ENCODE data around the gene FSTL4. TPM values are rescaled to one million over a fixed set of nuclear protein-coding genes. Genes with fewer than 3 reads are reported as not detected.

The FSTL4 gene
- total and polyA plus RNA-seq, 9 donors: 0.07 to 0.22 (median 0.15) TPM; not detected in 4

- Histone ChIP-seq H3K9me3 (no peaks in the 10 kb centered on the region), H3K4me1 (ENCODE audit: insufficient read depth) (no peaks in the 10 kb centered on the region), H3K4me3 (no peak overlapping the region), H3K27me3 (no peaks in the 10 kb centered on the region), H3K36me3 (no peaks in the 10 kb centered on the region), H3K27ac (no peak overlapping the region)
- WGBS, 3 donors: 91 to 92% (median 91%) methylated on average over 4 of the region's 4 CpGs
- intact Hi-C loops (cut with DNase I): no loop called here
- DNase-seq: no peak
- TF ChIP-seq EP300 (IDR thresholded peaks at IDR 0.05) (no peak), POLR2A (IDR thresholded peaks at IDR 0.05) (no peak)
Measured at GRCh38 chr5:133348406-133348805, 263.9 kb downstream of the FSTL4 start.

GRCh38 chr5:133347039-133347438 lies 265.3 kb downstream of the FSTL4 start:
- WGBS, 3 donors: 62 to 74% (median 66%) methylated on average over 6 of the region's 6 CpGs
- TF ChIP-seq POLR2A (IDR thresholded peaks at IDR 0.05): no peak
- no peak for TF ChIP-seq CTCF (IDR thresholded peaks at IDR 0.05)
- no peak for TF ChIP-seq EP300 (IDR thresholded peaks at IDR 0.05)
- Histone ChIP-seq H3K4me1 (ENCODE audit: insufficient read depth) (no peaks in the 10 kb centered on the region), H3K27ac (no peak overlapping the region), H3K4me3 (no peak overlapping the region), H3K36me3 (no peaks in the 10 kb centered on the region), H3K9me3 (no peaks in the 10 kb centered on the region), H3K27me3 (no peaks in the 10 kb centered on the region)
- DNase-seq: no peak
- intact Hi-C loops (cut with DNase I): no loop called here

GRCh38 chr5:133344266-133344665 lies 268.1 kb downstream of the FSTL4 start:
- no peak overlapping the region for H3K27ac ChIP-seq
- H3K9me3 ChIP-seq: no peaks in the 10 kb centered on the region
- no peak overlapping the region for H3K4me3 ChIP-seq
- DNase-seq: no peak
- no peaks in the 10 kb centered on the region for H3K36me3 ChIP-seq
- intact Hi-C loops (cut with DNase I): no loop called here
- H3K4me1 ChIP-seq (ENCODE audit: insufficient read depth): no peaks in the 10 kb centered on the region
- WGBS, 3 donors: 51 to 64% (median 61%) methylated on average over 2 of the region's 2 CpGs
- TF ChIP-seq EP300 (IDR thresholded peaks at IDR 0.05): no peak
- TF ChIP-seq POLR2A (IDR thresholded peaks at IDR 0.05): no peak
- TF ChIP-seq CTCF (IDR thresholded peaks at IDR 0.05): no peak
- H3K27me3 ChIP-seq: no peaks in the 10 kb centered on the region

GRCh38 chr5:133343196-133343595 lies 269.1 kb downstream of the FSTL4 start:
- H3K4me3 ChIP-seq: no peak overlapping the region
- no peaks in the 10 kb centered on the region for H3K9me3 ChIP-seq
- no peaks in the 10 kb centered on the region for H3K27me3 ChIP-seq
- H3K36me3 ChIP-seq: no peaks in the 10 kb centered on the region
- H3K27ac ChIP-seq: no peak overlapping the region
- WGBS, 3 donors: 65 to 80% (median 72%) methylated on average over 8 of the region's 8 CpGs
- H3K4me1 ChIP-seq (ENCODE audit: insufficient read depth): no peaks in the 10 kb centered on the region
- TF ChIP-seq EP300 (IDR thresholded peaks at IDR 0.05): no peak
- TF ChIP-seq CTCF (IDR thresholded peaks at IDR 0.05): no peak
- no peak for TF ChIP-seq POLR2A (IDR thresholded peaks at IDR 0.05)
- no peak for DNase-seq
- intact Hi-C loops (cut with DNase I): no loop called here

- Histone ChIP-seq H3K4me1 (ENCODE audit: insufficient read depth) (no peaks in the 10 kb centered on the region), H3K4me3 (no peak overlapping the region), H3K27ac (no peak overlapping the region), H3K9me3 (no peaks in the 10 kb centered on the region), H3K27me3 (no peaks in the 10 kb centered on the region), H3K36me3 (no peaks in the 10 kb centered on the region)
- no peak for DNase-seq
- TF ChIP-seq EP300 (IDR thresholded peaks at IDR 0.05) (no peak), CTCF (IDR thresholded peaks at IDR 0.05) (no peak), POLR2A (IDR thresholded peaks at IDR 0.05) (no peak)
- 81 to 85% (median 81%) methylated on average over 8 of the region's 8 CpGs for WGBS, 3 donors
- intact Hi-C loops (cut with DNase I): no loop called here
Measured at GRCh38 chr5:133341915-133342710, 270.2 kb downstream of the FSTL4 start.

Data from ovary (tissue), 9 donors.